Esophagus muscularis mucosa (tissue), 3 donors: ENCODE measurements around the gene ST8SIA5.

Experiments
- POLR2A ChIP-seq: fragments of 450-650 bp; IDR thresholded peaks from one replicate; pipeline ENCODE4 v1.6.1; 2017; ENCODE audit warnings: antibody characterized with exemption, moderate library complexity, mild to moderate bottlenecking, low read depth
- TF ChIP-seq, protein P1 (sequence below), 3 experiments: fragments of 200-600 bp in 2 of 3; fragments of 450-650 bp in 1 of 3; sonication (generic) in 2 of 3; IDR thresholded peaks; one replicate each; pipeline ENCODE4 v1.5.1; 2017 to 2019; ENCODE audit warnings: antibody characterized with exemption in 3 of 3, mild to moderate bottlenecking in 2 of 3, moderate library complexity in 1 of 3

GRCh38 chr18:46636040-46636630, 120.7 kb downstream of the ST8SIA5 start:
- TF ChIP-seq, protein P1, sequence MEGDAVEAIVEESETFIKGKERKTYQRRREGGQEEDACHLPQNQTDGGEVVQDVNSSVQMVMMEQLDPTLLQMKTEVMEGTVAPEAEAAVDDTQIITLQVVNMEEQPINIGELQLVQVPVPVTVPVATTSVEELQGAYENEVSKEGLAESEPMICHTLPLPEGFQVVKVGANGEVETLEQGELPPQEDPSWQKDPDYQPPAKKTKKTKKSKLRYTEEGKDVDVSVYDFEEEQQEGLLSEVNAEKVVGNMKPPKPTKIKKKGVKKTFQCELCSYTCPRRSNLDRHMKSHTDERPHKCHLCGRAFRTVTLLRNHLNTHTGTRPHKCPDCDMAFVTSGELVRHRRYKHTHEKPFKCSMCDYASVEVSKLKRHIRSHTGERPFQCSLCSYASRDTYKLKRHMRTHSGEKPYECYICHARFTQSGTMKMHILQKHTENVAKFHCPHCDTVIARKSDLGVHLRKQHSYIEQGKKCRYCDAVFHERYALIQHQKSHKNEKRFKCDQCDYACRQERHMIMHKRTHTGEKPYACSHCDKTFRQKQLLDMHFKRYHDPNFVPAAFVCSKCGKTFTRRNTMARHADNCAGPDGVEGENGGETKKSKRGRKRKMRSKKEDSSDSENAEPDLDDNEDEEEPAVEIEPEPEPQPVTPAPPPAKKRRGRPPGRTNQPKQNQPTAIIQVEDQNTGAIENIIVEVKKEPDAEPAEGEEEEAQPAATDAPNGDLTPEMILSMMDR (IDR thresholded peaks at IDR 0.05), result no peak
- no peak for TF ChIP-seq POLR2A
